PC-3 (cell line): ENCODE results near the gene TTF1.

Source experiments
- CTCF ChIP-seq: fragments of 300-600 bp; sonication (generic); conservative IDR thresholded peaks from 2 replicates; pipeline ENCODE4 v1.5.1; 2017; ENCODE audit warnings: antibody characterized with exemption, low read depth, mild to moderate bottlenecking, low read length
- EZH2 ChIP-seq: fragments of 300-600 bp; sonication (generic); IDR thresholded peaks from one replicate; pipeline ENCODE4 v1.6.1; 2017; ENCODE audit warnings: antibody characterized with exemption, mild to moderate bottlenecking, low read length; ENCODE audit not compliant: unreplicated experiment
- EZH2phosphoT487 ChIP-seq: fragments of 300-600 bp; sonication (generic); IDR thresholded peaks from 2 replicates; pipeline ENCODE4 v1.6.1; 2018; ENCODE audit warnings: mild to moderate bottlenecking, antibody characterized with exemption, low read length, borderline replicate concordance

GRCh38 chr9:132365986-132366385 lies 40.7 kb downstream of the TTF1 start:
- TF ChIP-seq CTCF (no peak), EZH2 (no peak), EZH2phosphoT487 (no peak)
